Measurements from ENCODE around the gene ARMC7. TPM values are rescaled to one million over a fixed set of nuclear protein-coding genes. Genes with fewer than 3 reads are reported as not detected.

The ARMC7 gene
- total and polyA plus RNA-seq, 2 of the 13 experiments (the other 11 are each of a cell fraction or from before 2014, with no cell fraction given): 3.9 to 4.2 TPM

- Histone ChIP-seq H4K20me1 (ENCODE audit: insufficient read depth, low read length) (peaks cover 4% of the 10 kb centered on the region; the same call in 1 of the 2 replicates), H3K4me2 (ENCODE audit: low read depth, low read length) (no peak overlapping the region), H3K79me2 (ENCODE audit: insufficient read depth, low read length) (peaks cover 8% of the 10 kb centered on the region), H3K4me3 (replicated peaks in 1 of 3; ENCODE audit: insufficient read depth in 1 of 3, low read depth in 2 of 3, low read length in 3 of 3) (no peak overlapping the region), H2AFZ (ENCODE audit: low read length) (no peak overlapping the region), H3K27me3 (ENCODE audit: control insufficient read depth in 1 of 2, insufficient read depth in 2 of 2, low read length in 2 of 2) (no peaks in the 10 kb centered on the region), H3K36me3 (replicated peaks in 1 of 2; ENCODE audit: control insufficient read depth in 1 of 2, insufficient read depth in 2 of 2, low read length in 2 of 2) (peaks cover 6 to 18% of the 10 kb centered on the region in 2 experiments; a peak in 4 of 5 replicates), H3K4me1 (ENCODE audit: insufficient read depth, low read length) (peaks cover 34% of the 10 kb centered on the region), H3K9ac (ENCODE audit: insufficient read depth, low read depth, low read length) (no peak overlapping the region), H3K27ac (ENCODE audit: extremely low read length, insufficient read depth, low read length) (no peak overlapping the region), H3K9me3 (ENCODE audit: low read length) (no peaks in the 10 kb centered on the region)
- ATAC-seq (no peak), FAIRE-seq (no peak), DNase-seq (ENCODE audit: low spot score) (no peak)
- 96% methylated on average over 24 of the region's 33 CpGs for WGBS (ENCODE audit: low lambda C conversion rate)
- POLR2A ChIA-PET: interaction anchor here (1.0 to 1.9 kb wide), 3 partner anchors 12 to 94 kb away, joined by 3 to 9 read pairs (median 5); no protein-coding TSS in a partner anchor
- no TSS peak for BruUV-seq (replicated peaks)
- intact Hi-C loops (cut with micrococcal nuclease; ENCODE audit: unreplicated experiment): no loop called here
- CTCF ChIA-PET (ENCODE audit: low intra/inter-chr PET ratio, low total read pairs): no interaction called here
- in situ Hi-C loops (cut with HindIII; ENCODE audit: extremely low pct_ligation_motif_present, low pct_unique_long_range_greater_than_20kb): no loop called here
- TF ChIP-seq ZNF660 (CRISPR knock-in tag; IDR thresholded peaks at IDR 0.05; ENCODE audit: borderline replicate concordance, low read depth): no peak
- peak; percentile 25; the same call in 1 of the 2 replicates for TF ChIP-seq MXD1 (CRISPR knock-in tag; IDR thresholded peaks at IDR 0.05)
- no peak for TF ChIP-seq ZUFSP (CRISPR knock-in tag; IDR thresholded peaks at IDR 0.05; ENCODE audit: borderline replicate concordance)
- TF ChIP-seq SIX1 (CRISPR knock-in tag; IDR thresholded peaks at IDR 0.05; ENCODE audit: borderline replicate concordance): no peak
- TF ChIP-seq AGO1 (IDR thresholded peaks at IDR 0.05; ENCODE audit: low read depth, low read length, poor library complexity, severe bottlenecking): peak; percentile 87
- no peak for TF ChIP-seq ZNF20 (CRISPR knock-in tag; IDR thresholded peaks at IDR 0.05)
- no peak for TF ChIP-seq NONO (IDR thresholded peaks at IDR 0.05)
- 0 out of 2 replicates have a peak, but pooled peaks have one; percentile 22 for TF ChIP-seq NONO (CRISPR knock-in tag; conservative IDR thresholded peaks at IDR 0.05)
- no peak for TF ChIP-seq ZFP36L2 (CRISPR knock-in tag; IDR thresholded peaks at IDR 0.05)
- no peak for TF ChIP-seq NFKB2 (CRISPR knock-in tag; IDR thresholded peaks at IDR 0.05; ENCODE audit: borderline replicate concordance)
- no peak for TF ChIP-seq ZEB1 (IDR thresholded peaks at IDR 0.05; ENCODE audit: insufficient replicate concordance, low read depth)
- no peak for TF ChIP-seq RXRA (CRISPR knock-in tag; IDR thresholded peaks at IDR 0.05)
- 0 out of 2 replicates have a peak, but pooled peaks have one; percentile 58 for TF ChIP-seq NR0B2 (CRISPR knock-in tag; IDR thresholded peaks at IDR 0.05)
- TF ChIP-seq TGIF2 (CRISPR knock-in tag; IDR thresholded peaks at IDR 0.05): no peak
- no peak for TF ChIP-seq DR1 (CRISPR knock-in tag; IDR thresholded peaks at IDR 0.05)
- no peak for TF ChIP-seq ZNF460 (CRISPR knock-in tag; IDR thresholded peaks at IDR 0.05; ENCODE audit: borderline replicate concordance)
Observed at GRCh38 chr17:75128694-75129505, 19.1 kb downstream of the ARMC7 start.
